ENCODE results near the gene AKR7A2.

Gene AKR7A2

DNA sequence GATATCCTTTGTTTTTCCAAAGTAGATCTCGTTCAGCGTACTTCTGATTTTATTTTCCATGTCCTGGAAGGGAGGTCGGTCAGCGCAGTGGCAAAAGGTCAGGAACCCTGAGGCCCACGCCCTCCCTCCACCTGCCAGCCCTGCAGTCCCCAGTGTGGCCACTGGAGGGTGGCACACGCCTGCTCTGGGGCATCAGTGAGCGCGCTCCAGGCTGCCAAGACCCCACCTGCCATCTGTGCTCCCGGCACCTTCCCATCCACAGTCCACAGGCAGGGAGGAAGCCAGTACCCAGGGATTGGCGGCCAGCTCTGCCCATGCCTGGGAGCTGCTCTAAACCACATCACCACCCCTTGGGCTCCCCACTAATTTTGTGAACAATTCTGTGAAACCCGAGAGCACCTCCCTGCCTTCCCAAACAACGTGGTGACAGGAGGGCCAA, 32.4 kb upstream of the AKR7A2 start:
- DNase-seq: peak in 1 of 3 donors; percentile 6
- H3K27ac ChIP-seq (ENCODE audit: insufficient read depth, low read length, poor library complexity, severe bottlenecking): no peak overlapping the region
- H3K9me3 ChIP-seq (ENCODE audit: control insufficient read depth, low read length): no peaks in the 10 kb centered on the region
- no peak overlapping the region for H3K4me3 ChIP-seq (ENCODE audit: insufficient read depth, low read depth, low read length, poor library complexity, severe bottlenecking)
- no peaks in the 10 kb centered on the region for H3K4me1 ChIP-seq (ENCODE audit: control insufficient read depth, insufficient read depth, low read length, poor library complexity, severe bottlenecking)
- H3K36me3 ChIP-seq (ENCODE audit: control insufficient read depth, insufficient read depth, low read length): peaks cover 74% of the 10 kb centered on the region
- H3K27me3 ChIP-seq (replicated peaks; ENCODE audit: control insufficient read depth, insufficient read depth, low read length, poor library complexity, severe bottlenecking): no peaks in the 10 kb centered on the region

DNA sequence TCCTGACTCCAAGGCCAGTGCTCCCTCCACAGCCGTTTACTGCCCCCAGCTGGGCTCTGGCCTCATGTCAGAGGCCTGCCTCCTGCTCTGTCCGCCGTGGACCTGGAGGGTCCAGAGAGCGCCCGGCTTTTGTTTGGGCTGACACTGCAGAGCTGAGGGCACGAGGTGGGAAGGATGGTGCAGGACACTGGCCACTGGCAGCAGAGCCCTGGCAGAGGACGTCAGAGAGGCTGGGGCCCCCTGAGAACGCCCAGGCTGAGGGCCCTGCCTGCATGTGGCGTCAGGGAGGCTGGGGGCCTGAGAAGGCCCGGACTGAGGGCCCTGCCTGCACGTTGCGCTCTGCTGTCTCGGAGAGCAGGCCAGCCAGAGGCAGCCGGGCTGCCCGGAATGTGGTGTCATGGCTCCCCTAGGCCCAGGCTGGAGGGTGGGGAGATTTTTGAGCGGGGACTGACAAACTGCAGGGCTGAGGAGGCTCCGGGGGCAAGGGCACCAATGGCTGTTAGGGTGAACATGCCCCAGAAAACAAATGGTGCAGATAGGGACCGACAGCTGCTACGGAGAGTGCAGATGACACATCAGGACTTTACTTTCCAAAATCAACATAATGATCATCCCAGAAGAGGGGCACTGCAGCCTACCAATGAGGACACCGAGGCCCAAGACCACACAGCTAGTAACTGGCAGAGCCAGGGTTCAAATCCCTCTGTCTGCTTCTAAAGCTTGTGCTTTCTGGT, 31.8 kb upstream of the AKR7A2 start:
- H3K9me3 ChIP-seq (ENCODE audit: control insufficient read depth, low read length): no peaks in the 10 kb centered on the region
- no peaks in the 10 kb centered on the region for H3K27me3 ChIP-seq (replicated peaks; ENCODE audit: control insufficient read depth, insufficient read depth, low read length, poor library complexity, severe bottlenecking)
- no peak overlapping the region for H3K27ac ChIP-seq (ENCODE audit: insufficient read depth, low read length, poor library complexity, severe bottlenecking)
- peaks cover 73% of the 10 kb centered on the region for H3K36me3 ChIP-seq (ENCODE audit: control insufficient read depth, insufficient read depth, low read length)
- no peak overlapping the region for H3K4me3 ChIP-seq (ENCODE audit: insufficient read depth, low read depth, low read length, poor library complexity, severe bottlenecking)
- no peak for DNase-seq
- H3K4me1 ChIP-seq (ENCODE audit: control insufficient read depth, insufficient read depth, low read length, poor library complexity, severe bottlenecking): no peaks in the 10 kb centered on the region

DNA sequence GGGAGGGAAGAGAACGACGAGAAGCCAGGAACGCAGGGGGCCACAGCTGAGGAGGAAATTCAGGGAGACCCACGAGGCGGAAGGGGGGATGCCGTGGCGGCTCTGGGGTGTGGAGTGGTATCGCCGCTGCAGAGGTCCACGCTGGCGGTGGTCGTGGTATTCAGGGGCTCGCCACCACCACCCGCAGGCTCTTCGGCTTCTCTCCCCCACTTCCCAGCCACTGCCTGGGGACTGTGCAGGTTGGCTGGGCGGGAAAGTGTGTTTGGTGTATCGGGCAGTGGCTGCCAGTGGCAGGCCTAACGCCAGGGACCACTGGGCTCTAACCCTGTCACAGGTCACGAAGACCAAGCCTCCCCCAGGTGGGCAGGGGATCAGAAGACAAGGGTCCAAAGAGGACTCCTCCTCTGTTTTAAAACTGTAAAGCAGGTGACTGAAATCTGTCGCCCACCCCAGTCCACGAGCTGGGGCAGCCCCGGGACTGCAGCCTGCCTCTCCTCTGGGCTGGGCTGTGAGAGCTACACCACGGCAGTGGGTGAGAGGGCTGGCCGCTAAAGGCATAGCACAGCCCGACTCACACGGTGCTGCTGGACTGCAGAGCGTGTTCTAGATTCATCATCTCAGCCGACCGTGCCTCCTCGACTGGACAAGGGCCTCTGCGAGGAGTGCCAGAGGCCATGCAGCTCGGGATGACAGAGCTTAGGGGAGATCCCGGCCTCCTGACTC, 31.1 kb upstream of the AKR7A2 start:
- no peaks in the 10 kb centered on the region for H3K4me1 ChIP-seq (ENCODE audit: control insufficient read depth, insufficient read depth, low read length, poor library complexity, severe bottlenecking)
- no peak overlapping the region for H3K27ac ChIP-seq (ENCODE audit: insufficient read depth, low read length, poor library complexity, severe bottlenecking)
- DNase-seq: no peak
- peaks cover 71% of the 10 kb centered on the region for H3K36me3 ChIP-seq (ENCODE audit: control insufficient read depth, insufficient read depth, low read length)
- H3K9me3 ChIP-seq (ENCODE audit: control insufficient read depth, low read length): no peaks in the 10 kb centered on the region
- H3K27me3 ChIP-seq (replicated peaks; ENCODE audit: control insufficient read depth, insufficient read depth, low read length, poor library complexity, severe bottlenecking): no peaks in the 10 kb centered on the region
- no peak overlapping the region for H3K4me3 ChIP-seq (ENCODE audit: insufficient read depth, low read depth, low read length, poor library complexity, severe bottlenecking)

DNA sequence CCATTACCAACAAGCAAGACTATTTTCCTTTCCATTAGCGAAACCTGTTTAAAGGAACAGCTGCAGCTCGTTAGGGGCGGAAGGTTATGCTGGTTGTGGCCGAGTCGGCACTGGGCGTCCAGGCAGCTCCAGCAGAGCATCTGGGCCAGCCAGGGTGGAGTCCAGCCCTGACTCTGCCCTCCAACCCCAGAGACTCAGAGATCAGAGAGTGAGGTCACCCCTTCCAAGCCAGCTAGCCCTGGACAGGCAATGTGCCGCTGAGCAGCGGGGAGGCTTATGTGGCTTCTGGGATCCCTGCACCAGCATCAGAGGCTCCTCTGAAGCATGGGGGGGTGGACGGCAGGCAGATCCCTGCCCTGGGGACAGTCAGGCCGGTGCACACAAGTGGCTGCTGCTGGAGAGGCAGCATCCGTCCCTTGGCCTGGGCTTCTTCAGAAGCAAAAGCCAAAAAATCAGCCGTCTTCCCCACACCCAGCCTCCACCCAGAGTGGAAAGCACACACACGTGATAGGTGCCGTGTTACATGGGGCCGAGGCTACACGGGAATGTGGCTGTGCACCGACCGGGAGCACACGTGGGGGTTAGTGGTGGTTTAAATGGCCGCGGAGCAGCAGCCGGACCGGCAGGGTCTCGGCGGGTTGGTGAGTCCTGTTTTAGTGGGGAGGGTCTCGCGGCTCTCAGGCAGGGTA, 30.3 kb upstream of the AKR7A2 start:
- H3K4me1 ChIP-seq (ENCODE audit: control insufficient read depth, insufficient read depth, low read length, poor library complexity, severe bottlenecking): no peaks in the 10 kb centered on the region
- no peaks in the 10 kb centered on the region for H3K27me3 ChIP-seq (replicated peaks; ENCODE audit: control insufficient read depth, insufficient read depth, low read length, poor library complexity, severe bottlenecking)
- no peak overlapping the region for H3K27ac ChIP-seq (ENCODE audit: insufficient read depth, low read length, poor library complexity, severe bottlenecking)
- H3K36me3 ChIP-seq (ENCODE audit: control insufficient read depth, insufficient read depth, low read length): peaks cover 71% of the 10 kb centered on the region
- H3K4me3 ChIP-seq (ENCODE audit: insufficient read depth, low read depth, low read length, poor library complexity, severe bottlenecking): no peak overlapping the region
- H3K9me3 ChIP-seq (ENCODE audit: control insufficient read depth, low read length): no peaks in the 10 kb centered on the region
- no peak for DNase-seq

DNA sequence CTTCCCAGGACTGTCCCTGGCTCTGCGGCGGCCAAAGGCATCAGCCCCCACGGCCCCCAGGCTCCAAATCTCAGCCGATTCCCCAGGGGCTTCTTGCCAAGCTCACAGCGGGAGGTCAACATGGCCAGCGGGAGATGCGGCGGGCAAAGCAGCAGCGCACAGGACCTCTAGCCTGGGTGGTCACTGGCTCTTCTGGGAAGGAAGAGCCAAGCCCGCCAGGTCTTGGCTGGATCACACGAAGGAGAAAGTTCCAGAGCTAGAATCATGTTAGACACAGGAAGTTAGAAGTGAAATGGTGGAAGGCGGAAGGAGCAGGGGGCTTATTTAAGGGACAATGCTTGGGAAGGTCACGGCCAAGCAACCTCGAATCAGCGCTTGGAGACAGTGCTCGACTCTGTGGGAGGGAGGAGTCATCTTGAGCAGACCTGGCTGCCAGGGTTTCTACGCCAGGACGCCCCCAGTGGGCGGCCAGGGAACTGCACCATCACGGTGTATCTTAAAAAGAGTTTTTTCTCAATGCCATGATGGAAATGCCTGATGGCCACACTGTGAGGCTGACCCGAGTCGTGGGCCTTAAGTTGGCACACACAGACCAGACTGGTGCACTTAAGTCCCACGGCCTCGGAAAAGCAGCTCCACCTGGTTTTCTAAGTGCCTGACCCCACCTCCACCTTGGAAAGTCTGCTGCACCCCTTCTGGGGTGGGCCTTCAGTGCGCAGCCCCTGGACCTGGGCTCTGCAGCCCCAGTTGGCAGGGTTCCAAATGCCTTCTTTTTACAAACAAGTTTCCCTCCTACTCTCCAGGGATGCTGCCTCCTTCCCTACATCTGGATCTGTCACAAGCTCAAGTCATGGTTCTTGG, 29.5 kb upstream of the AKR7A2 start:
- Histone ChIP-seq H3K27me3 (replicated peaks; ENCODE audit: control insufficient read depth, insufficient read depth, low read length, poor library complexity, severe bottlenecking) (no peaks in the 10 kb centered on the region), H3K36me3 (ENCODE audit: control insufficient read depth, insufficient read depth, low read length) (peaks cover 68% of the 10 kb centered on the region), H3K27ac (ENCODE audit: insufficient read depth, low read length, poor library complexity, severe bottlenecking) (no peak overlapping the region)

DNA sequence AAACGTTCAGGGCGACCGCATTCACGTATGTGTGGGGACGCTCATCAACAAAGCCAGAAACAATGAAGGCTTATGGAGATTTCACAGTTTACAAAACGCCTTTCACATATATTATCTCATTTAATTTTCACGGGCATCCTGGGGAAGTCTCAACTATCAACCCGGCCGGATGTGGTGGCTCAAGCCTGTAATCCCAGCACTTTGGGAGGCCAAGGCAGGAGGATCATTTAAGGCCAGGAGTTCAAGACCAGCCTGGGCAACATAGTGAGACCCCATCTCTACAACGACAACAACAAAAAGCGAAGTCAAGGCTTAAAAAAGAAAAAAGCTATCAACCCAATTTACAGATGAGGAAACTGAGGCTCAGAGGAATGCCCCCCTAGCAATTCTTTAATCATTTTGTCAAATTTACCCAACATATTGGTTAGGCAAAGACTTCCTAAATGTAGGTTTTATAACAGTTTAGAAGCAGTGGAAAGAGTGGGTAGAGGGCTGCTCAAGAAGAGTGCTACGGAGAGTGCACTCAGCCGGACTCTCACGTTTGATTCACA, 28.5 kb upstream of the AKR7A2 start:
- Histone ChIP-seq H3K4me3 (ENCODE audit: insufficient read depth, low read depth, low read length, poor library complexity, severe bottlenecking) (no peak overlapping the region), H3K27me3 (replicated peaks; ENCODE audit: control insufficient read depth, insufficient read depth, low read length, poor library complexity, severe bottlenecking) (no peaks in the 10 kb centered on the region), H3K4me1 (ENCODE audit: control insufficient read depth, insufficient read depth, low read length, poor library complexity, severe bottlenecking) (no peaks in the 10 kb centered on the region), H3K36me3 (ENCODE audit: control insufficient read depth, insufficient read depth, low read length) (peaks cover 62% of the 10 kb centered on the region), H3K27ac (ENCODE audit: insufficient read depth, low read length, poor library complexity, severe bottlenecking) (no peak overlapping the region), H3K9me3 (ENCODE audit: control insufficient read depth, low read length) (no peaks in the 10 kb centered on the region)
- no peak for DNase-seq

More for the DNA sequence above, 29.5 kb upstream of the AKR7A2 start:
- Histone ChIP-seq H3K4me1 (ENCODE audit: control insufficient read depth, insufficient read depth, low read length, poor library complexity, severe bottlenecking) (no peaks in the 10 kb centered on the region), H3K4me3 (ENCODE audit: insufficient read depth, low read depth, low read length, poor library complexity, severe bottlenecking) (no peak overlapping the region), H3K9me3 (ENCODE audit: control insufficient read depth, low read length) (no peaks in the 10 kb centered on the region)
- peak; percentile 38 to 55 (median 51) for DNase-seq

DNA sequence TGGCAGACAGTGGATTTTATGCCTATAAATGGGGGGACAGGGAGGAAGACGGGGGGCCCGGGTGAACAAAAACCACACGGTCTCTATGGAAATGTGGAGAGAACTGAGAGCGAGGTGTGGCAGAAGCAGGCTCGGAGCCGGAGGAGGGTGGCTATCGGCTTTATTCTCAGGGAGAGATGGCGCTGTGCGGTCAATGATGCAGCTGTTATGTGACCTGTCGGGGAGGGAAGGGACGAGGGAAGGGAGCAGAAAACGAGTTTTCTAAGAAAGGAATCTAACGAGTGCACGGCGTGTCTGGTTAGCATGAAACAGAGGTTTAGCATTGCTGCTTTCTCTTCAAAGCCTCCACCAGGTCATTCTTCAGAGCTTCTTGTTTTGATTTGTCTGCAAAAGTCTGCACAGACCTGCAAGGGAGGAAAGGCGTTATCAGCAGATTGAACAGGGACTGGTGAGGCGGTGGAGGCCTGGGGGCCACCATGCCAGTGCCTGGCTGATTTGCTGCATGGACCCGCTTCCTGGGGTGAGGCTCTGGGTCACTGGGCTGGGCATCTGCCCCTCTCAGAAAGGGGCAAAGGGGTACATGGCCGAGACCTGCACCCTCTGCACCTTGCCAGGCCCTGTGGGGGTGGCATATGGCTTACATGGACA, 27.4 kb upstream of the AKR7A2 start:
- Histone ChIP-seq H3K9me3 (ENCODE audit: control insufficient read depth, low read length) (no peaks in the 10 kb centered on the region), H3K4me1 (ENCODE audit: control insufficient read depth, insufficient read depth, low read length, poor library complexity, severe bottlenecking) (no peaks in the 10 kb centered on the region), H3K27ac (ENCODE audit: insufficient read depth, low read length, poor library complexity, severe bottlenecking) (no peak overlapping the region), H3K4me3 (ENCODE audit: insufficient read depth, low read depth, low read length, poor library complexity, severe bottlenecking) (no peak overlapping the region), H3K36me3 (ENCODE audit: control insufficient read depth, insufficient read depth, low read length) (peaks cover 50% of the 10 kb centered on the region), H3K27me3 (replicated peaks; ENCODE audit: control insufficient read depth, insufficient read depth, low read length, poor library complexity, severe bottlenecking) (no peaks in the 10 kb centered on the region)
- DNase-seq: no peak

DNA sequence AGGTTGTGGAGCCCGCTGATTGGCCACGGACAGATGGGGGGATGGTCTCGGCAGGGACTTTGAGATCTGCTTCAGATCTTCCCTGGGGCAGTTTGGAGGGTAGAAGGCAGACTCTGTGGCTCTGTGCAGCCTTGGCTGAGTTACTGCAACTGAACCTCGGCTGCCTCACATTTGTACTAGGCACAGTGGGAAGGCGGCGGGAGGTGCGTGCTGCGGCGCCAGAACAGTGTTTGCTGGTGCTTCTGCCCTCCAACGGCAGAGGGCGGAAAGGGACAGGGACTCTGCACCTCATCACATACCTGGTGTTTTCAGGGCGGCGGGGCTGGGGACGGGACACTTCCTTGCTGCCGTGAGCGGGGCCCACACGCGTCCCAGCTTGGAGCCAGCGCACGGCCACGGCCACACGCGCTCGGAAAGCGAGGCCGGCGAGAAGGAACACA, 26.4 kb upstream of the AKR7A2 start:
- DNase-seq: no peak

DNA sequence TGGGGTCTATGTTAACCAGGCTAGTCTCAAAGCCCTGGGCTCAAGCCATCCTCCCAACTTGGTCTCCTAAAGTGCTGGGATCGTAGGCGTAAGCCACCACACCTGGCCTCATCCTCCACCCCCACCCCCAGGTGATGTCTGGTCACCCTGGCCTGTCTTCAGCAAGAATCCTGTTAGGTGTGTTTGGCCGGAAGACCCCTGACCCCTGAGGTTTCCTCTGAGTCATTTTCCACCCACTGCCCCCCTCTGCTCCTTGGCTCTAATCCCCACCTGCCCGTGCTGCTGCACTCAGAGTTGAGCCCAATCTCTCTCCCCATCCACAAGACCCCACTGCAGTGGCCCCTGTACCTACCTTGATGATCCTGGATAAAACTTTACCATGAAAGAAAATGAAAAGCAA, 25.3 kb upstream of the AKR7A2 start:
- no peaks in the 10 kb centered on the region for H3K27me3 ChIP-seq (replicated peaks; ENCODE audit: control insufficient read depth, insufficient read depth, low read length, poor library complexity, severe bottlenecking)
- no peaks in the 10 kb centered on the region for H3K9me3 ChIP-seq (ENCODE audit: control insufficient read depth, low read length)
- H3K36me3 ChIP-seq (ENCODE audit: control insufficient read depth, insufficient read depth, low read length): peaks cover 32% of the 10 kb centered on the region
- DNase-seq: no peak
- no peak overlapping the region for H3K27ac ChIP-seq (ENCODE audit: insufficient read depth, low read length, poor library complexity, severe bottlenecking)
- no peak overlapping the region for H3K4me3 ChIP-seq (ENCODE audit: insufficient read depth, low read depth, low read length, poor library complexity, severe bottlenecking)
- no peaks in the 10 kb centered on the region for H3K4me1 ChIP-seq (ENCODE audit: control insufficient read depth, insufficient read depth, low read length, poor library complexity, severe bottlenecking)

More for the DNA sequence above, 26.4 kb upstream of the AKR7A2 start:
- H3K9me3 ChIP-seq (ENCODE audit: control insufficient read depth, low read length): no peaks in the 10 kb centered on the region
- no peak overlapping the region for H3K27ac ChIP-seq (ENCODE audit: insufficient read depth, low read length, poor library complexity, severe bottlenecking)
- no peak overlapping the region for H3K4me3 ChIP-seq (ENCODE audit: insufficient read depth, low read depth, low read length, poor library complexity, severe bottlenecking)
- H3K36me3 ChIP-seq (ENCODE audit: control insufficient read depth, insufficient read depth, low read length): peaks cover 40% of the 10 kb centered on the region
- no peaks in the 10 kb centered on the region for H3K27me3 ChIP-seq (replicated peaks; ENCODE audit: control insufficient read depth, insufficient read depth, low read length, poor library complexity, severe bottlenecking)
- H3K4me1 ChIP-seq (ENCODE audit: control insufficient read depth, insufficient read depth, low read length, poor library complexity, severe bottlenecking): no peaks in the 10 kb centered on the region
